Suprapubic skin (tissue), 4 donors: ENCODE results near the gene ROBO1. TPM values are rescaled to one million over a fixed set of nuclear protein-coding genes. Genes with fewer than 3 reads are reported as not detected.

Source experiments
- DNase-seq, 2 donors: peaks; one replicate each; pipeline ENCODE4 v3.0.0-alpha.2; 2019; ENCODE audit warnings: low spot score in 2 of 2
- H3K27ac ChIP-seq: fragments of 200-600 bp; sonication (generic); one replicate; pipeline ENCODE4 v1.5.1; 2019
- H3K27me3 ChIP-seq: fragments of 200-600 bp; sonication (generic); one replicate; pipeline ENCODE4 v1.5.1; 2019
- H3K36me3 ChIP-seq: fragments of 200-600 bp; sonication (generic); one replicate; pipeline ENCODE4 v1.5.1; 2019
- H3K4me1 ChIP-seq: fragments of 200-600 bp; sonication (generic); one replicate; pipeline ENCODE4 v1.5.1; 2019
- H3K4me3 ChIP-seq: fragments of 200-600 bp; sonication (generic); one replicate; pipeline ENCODE4 v1.5.1; 2019; ENCODE audit warnings: mild to moderate bottlenecking
- H3K9me3 ChIP-seq: fragments of 200-600 bp; sonication (generic); one replicate; pipeline ENCODE4 v1.5.1; 2019
- EP300 ChIP-seq: sonication (generic); formaldehyde crosslinking; IDR thresholded peaks from one replicate; pipeline ENCODE4 v1.6.1; 2017; ENCODE audit warnings: antibody characterized with exemption
- POLR2A ChIP-seq, 2 donors: fragments of 450-650 bp; IDR thresholded peaks; one replicate each; pipeline ENCODE4 v1.6.1; 2017; ENCODE audit warnings: antibody characterized with exemption in 2 of 2, mild to moderate bottlenecking in 2 of 2, moderate library complexity in 2 of 2
- POLR2AphosphoS5 ChIP-seq, 3 donors: sonication (generic); formaldehyde crosslinking; IDR thresholded peaks; one replicate each; pipeline ENCODE4 v1.6.1; 2017; ENCODE audit warnings: antibody characterized with exemption in 3 of 3
- WGBS: methylation state at CpG from one replicate; pipeline ENCODE4 v1.1.5; 2018; 5-methylcytosine and 5-hydroxymethylcytosine counted together
- total RNA-seq, 4 donors: library from RNA; depleted of rRNA; stranded (reverse); fragments of >200 nt; gene quantifications; one replicate each; pipeline ENCODE4 v1.1.0, GENCODE V29; 2016
- TF ChIP-seq, protein P1 (sequence below), 2 donors: fragments of 200-600 bp in 1 of 2; fragments of 450-650 bp in 1 of 2; sonication (generic) in 1 of 2; IDR thresholded peaks; one replicate each; pipeline ENCODE4 v1.5.1; 2016 to 2019; ENCODE audit warnings: antibody characterized with exemption in 2 of 2, mild to moderate bottlenecking in 1 of 2, moderate library complexity in 1 of 2

Gene ROBO1
- total RNA-seq, 4 donors from 2014 or later = 67.7 to 80.3 (median 71.3) TPM

DNA sequence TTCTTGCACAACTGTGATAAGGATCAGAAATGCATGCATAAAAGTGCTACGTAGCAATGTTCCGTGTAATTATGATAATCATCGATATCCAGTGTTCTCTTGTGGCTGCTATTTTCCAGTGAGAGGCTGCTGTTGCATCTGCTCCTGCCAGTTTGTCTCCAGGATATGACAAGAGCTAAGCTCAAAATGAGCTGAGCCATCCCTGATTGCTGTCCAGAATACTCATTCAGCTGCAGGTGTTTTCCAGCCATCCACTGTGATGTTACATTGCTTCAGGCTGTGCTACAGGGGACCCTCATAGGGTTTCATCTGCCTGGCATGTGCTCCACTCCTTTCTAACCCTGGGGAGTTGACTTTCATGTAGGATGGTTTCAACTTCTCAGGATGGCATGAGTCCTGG is 976.0 kb downstream of the ROBO1 start:
- H3K27me3 ChIP-seq = no peaks in the 10 kb centered on the region
- no peaks in the 10 kb centered on the region for H3K36me3 ChIP-seq
- TF ChIP-seq POLR2AphosphoS5 (IDR thresholded peaks at IDR 0.05) = no peak
- no peak for TF ChIP-seq POLR2A (IDR thresholded peaks at IDR 0.05)
- TF ChIP-seq, protein P1, sequence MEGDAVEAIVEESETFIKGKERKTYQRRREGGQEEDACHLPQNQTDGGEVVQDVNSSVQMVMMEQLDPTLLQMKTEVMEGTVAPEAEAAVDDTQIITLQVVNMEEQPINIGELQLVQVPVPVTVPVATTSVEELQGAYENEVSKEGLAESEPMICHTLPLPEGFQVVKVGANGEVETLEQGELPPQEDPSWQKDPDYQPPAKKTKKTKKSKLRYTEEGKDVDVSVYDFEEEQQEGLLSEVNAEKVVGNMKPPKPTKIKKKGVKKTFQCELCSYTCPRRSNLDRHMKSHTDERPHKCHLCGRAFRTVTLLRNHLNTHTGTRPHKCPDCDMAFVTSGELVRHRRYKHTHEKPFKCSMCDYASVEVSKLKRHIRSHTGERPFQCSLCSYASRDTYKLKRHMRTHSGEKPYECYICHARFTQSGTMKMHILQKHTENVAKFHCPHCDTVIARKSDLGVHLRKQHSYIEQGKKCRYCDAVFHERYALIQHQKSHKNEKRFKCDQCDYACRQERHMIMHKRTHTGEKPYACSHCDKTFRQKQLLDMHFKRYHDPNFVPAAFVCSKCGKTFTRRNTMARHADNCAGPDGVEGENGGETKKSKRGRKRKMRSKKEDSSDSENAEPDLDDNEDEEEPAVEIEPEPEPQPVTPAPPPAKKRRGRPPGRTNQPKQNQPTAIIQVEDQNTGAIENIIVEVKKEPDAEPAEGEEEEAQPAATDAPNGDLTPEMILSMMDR (IDR thresholded peaks at IDR 0.05) = no peak
- no peak for TF ChIP-seq EP300
- H3K9me3 ChIP-seq = no peaks in the 10 kb centered on the region
- no peak for DNase-seq
- H3K4me1 ChIP-seq = peaks cover 5% of the 10 kb centered on the region
- no peak overlapping the region for H3K27ac ChIP-seq
- WGBS = 37% methylated on average over 3 of the region's 3 CpGs
- H3K4me3 ChIP-seq = no peak overlapping the region

DNA sequence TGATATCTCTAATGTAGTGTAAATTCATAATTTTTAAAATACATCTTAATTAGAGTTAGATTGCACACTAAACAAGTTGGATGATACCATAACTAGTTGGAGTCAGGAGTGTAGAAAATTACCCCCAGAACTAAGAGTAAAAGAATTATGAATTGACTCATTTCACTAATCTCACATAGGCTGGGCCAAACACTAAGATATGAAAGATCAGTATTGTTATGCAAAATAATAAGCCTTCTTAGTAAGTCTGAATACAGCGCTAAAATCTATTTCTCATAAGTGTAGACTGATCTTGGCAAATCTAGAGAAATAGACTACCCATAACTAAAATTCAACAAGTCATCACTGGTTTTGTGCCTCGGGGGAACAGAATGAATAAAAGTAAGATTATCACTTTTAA is 979.0 kb downstream of the ROBO1 start:
- H3K4me3 ChIP-seq = no peak overlapping the region
- TF ChIP-seq POLR2A (IDR thresholded peaks at IDR 0.05) = no peak
- TF ChIP-seq EP300 = no peak
- TF ChIP-seq POLR2AphosphoS5 (IDR thresholded peaks at IDR 0.05) = no peak
- TF ChIP-seq, protein P1 (IDR thresholded peaks at IDR 0.05) = no peak
- H3K27ac ChIP-seq = no peak overlapping the region
- peaks cover 5% of the 10 kb centered on the region for H3K4me1 ChIP-seq
- H3K27me3 ChIP-seq = no peaks in the 10 kb centered on the region
- no peaks in the 10 kb centered on the region for H3K9me3 ChIP-seq
- WGBS = 53% methylated on average over 2 of the region's 2 CpGs
- no peaks in the 10 kb centered on the region for H3K36me3 ChIP-seq
- DNase-seq = no peak

DNA sequence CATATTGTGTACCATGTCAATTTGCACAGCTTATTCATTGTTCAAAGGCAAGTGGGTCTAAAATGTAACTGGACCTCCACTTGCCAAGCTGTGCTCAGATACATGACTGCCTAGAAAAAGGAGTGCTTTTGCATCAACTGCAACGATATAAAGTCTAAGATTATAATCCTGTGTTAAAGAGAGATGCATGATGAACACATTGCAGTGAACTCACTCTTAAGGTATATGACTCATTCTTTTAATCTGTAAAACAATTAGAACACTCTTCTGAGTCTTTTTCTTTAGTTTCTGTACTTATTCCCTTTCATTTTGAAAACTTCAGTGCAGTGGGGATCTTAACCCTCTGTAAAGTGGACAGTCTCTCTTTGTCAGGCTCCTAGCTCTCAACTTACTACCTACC is 982.8 kb downstream of the ROBO1 start:
- TF ChIP-seq EP300 = no peak
- TF ChIP-seq, protein P1 (IDR thresholded peaks at IDR 0.05) = no peak
- no peak for TF ChIP-seq POLR2AphosphoS5 (IDR thresholded peaks at IDR 0.05)
- TF ChIP-seq POLR2A (IDR thresholded peaks at IDR 0.05) = no peak
- Histone ChIP-seq H3K4me3 (no peak overlapping the region), H3K9me3 (no peaks in the 10 kb centered on the region), H3K36me3 (no peaks in the 10 kb centered on the region), H3K4me1 (no peaks in the 10 kb centered on the region), H3K27me3 (no peaks in the 10 kb centered on the region), H3K27ac (no peak overlapping the region)
- WGBS = 65% methylated on average over 1 of the region's 1 CpG
- no peak for DNase-seq

DNA sequence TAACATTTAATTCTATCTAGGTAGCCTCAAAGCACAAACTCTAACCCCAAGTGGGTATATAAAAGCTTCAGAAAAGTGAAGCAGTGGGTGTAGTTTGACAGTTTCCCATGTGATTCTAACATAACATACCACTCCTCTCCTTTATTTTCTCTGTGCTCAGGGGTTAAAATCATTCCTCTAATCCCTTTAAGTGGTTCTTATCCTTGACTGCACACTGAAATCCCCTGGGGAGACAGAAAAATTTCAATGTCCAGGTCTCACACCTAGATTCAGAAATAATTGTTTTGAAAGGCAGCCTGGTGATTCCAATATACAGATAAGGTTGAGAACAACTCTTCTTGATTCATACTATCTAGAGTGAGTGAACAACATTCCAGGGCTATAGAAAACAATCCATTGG is 986.4 kb downstream of the ROBO1 start:
- DNase-seq = no peak
- Histone ChIP-seq H3K4me3 (no peak overlapping the region), H3K4me1 (no peaks in the 10 kb centered on the region), H3K27ac (no peak overlapping the region), H3K27me3 (no peaks in the 10 kb centered on the region), H3K36me3 (no peaks in the 10 kb centered on the region), H3K9me3 (no peaks in the 10 kb centered on the region)
- TF ChIP-seq POLR2AphosphoS5 (IDR thresholded peaks at IDR 0.05) = no peak
- TF ChIP-seq, protein P1 (IDR thresholded peaks at IDR 0.05) = no peak
- no peak for TF ChIP-seq POLR2A (IDR thresholded peaks at IDR 0.05)
- no peak for TF ChIP-seq EP300

DNA sequence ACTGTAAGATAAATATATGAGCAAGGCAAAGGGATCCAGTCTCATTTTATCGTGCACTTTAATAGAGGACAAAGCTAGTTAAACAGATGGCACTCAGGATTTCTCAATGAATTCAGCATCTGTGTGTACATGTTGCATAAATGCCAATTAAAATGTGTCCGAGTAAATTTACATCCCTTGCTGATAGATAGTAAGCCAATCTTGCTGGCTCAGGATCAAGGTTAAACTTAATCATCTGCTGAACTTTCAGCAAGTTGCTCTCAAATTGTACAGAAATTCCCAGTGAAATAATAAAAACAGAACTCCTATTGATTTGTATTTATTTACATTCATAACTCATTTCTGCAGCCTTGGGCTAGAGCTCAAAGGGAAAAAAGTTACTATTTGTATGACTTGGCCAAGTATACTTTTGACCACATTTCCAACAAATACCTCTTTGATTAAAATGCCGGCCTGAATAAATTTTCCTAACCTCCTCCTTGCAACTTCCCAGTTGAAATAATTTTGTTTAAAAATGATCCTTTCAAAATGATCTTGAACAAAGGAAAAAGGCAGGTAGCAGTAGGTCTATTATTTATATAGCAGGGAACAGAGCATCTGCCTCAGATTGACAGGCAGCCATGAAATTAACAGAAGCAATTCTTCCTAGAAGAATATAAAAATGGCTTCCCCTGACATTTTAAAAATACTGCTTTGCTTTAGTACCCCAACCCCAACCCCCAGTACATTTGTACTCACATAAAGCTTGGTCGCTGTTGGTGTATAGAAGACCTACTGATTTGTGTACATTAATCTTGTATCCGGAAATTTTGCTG is 1001.9 kb downstream of the ROBO1 start:
- WGBS = 57% methylated on average over 5 of the region's 5 CpGs

More for the DNA sequence above, 1001.9 kb downstream of the ROBO1 start:
- Histone ChIP-seq H3K27ac (no peak overlapping the region), H3K36me3 (no peaks in the 10 kb centered on the region), H3K4me3 (no peak overlapping the region), H3K27me3 (no peaks in the 10 kb centered on the region), H3K9me3 (no peaks in the 10 kb centered on the region), H3K4me1 (peaks cover 6% of the 10 kb centered on the region)
- no peak for TF ChIP-seq POLR2AphosphoS5 (IDR thresholded peaks at IDR 0.05)
- no peak for TF ChIP-seq EP300
- no peak for TF ChIP-seq POLR2A (IDR thresholded peaks at IDR 0.05)
- TF ChIP-seq, protein P1 (IDR thresholded peaks at IDR 0.05) = no peak
- DNase-seq = no peak
